Esophagus squamous epithelium (tissue), 5 donors: Measurements from ENCODE around the gene PLPP7. TPM values are rescaled to one million over a fixed set of nuclear protein-coding genes. Genes with fewer than 3 reads are reported as not detected.

Experiments
- DNase-seq: peaks from one replicate; lab custom pipeline; 2025; lab: John Stamatoyannopoulos, UW
- H3K27ac ChIP-seq, 4 donors: fragments of 200-600 bp; sonication (generic); one replicate each; pipeline ENCODE4 v1.5.1; 2016 to 2019; ENCODE audit warnings: mild to moderate bottlenecking in 1 of 4
- H3K27me3 ChIP-seq, 4 donors: fragments of 200-600 bp; sonication (generic); 1 replicate in 3 of 4; 2 replicates in 1 of 4; pipeline versions ENCODE4 v1.5.1 to v1.6.0; 2017 to 2021; ENCODE audit warnings: antibody characterized with exemption in 1 of 4
- H3K36me3 ChIP-seq, 3 donors: fragments of 200-600 bp; sonication (generic); one replicate each; pipeline ENCODE4 v1.5.1; 2016 to 2019
- H3K4me1 ChIP-seq, 3 donors: fragments of 200-600 bp; sonication (generic); one replicate each; pipeline ENCODE4 v1.5.1; 2017 to 2019
- H3K4me3 ChIP-seq, 4 donors: fragments of 200-600 bp; sonication (generic); 1 replicate in 3 of 4; 2 replicates in 1 of 4; pipeline ENCODE4 v1.5.1; 2016 to 2019; ENCODE audit warnings: mild to moderate bottlenecking in 2 of 4, moderate library complexity in 1 of 4
- H3K9me3 ChIP-seq, 3 donors: fragments of 200-600 bp; sonication (generic); one replicate each; pipeline ENCODE4 v1.5.1; 2016 to 2019
- POLR2A ChIP-seq, 4 donors: fragments of 450-650 bp; IDR thresholded peaks; one replicate each; pipeline ENCODE4 v1.6.1; 2017; ENCODE audit warnings: antibody characterized with exemption in 4 of 4, mild to moderate bottlenecking in 4 of 4, moderate library complexity in 3 of 4
- WGBS, 2 donors: methylation state at CpG; one replicate each; pipeline ENCODE4 v1.1.5; 2018; 5-methylcytosine and 5-hydroxymethylcytosine counted together
- intact Hi-C: fragments of 100-400 bp; cut with DNase I; formaldehyde crosslinking; loops from one replicate; pipeline ENCODE4 v1.15.0; 2022
- total RNA-seq, 4 donors: library from RNA; depleted of rRNA; stranded (reverse); fragments of >200 nt; gene quantifications; one replicate each; pipeline ENCODE4 v1.1.0, GENCODE V29; 2016
- TF ChIP-seq, protein P1 (sequence below), 6 experiments: fragments of 450-650 bp in 4 of 6; fragments of 200-600 bp in 2 of 6; sonication (generic) in 2 of 6; IDR thresholded peaks; one replicate each; pipeline ENCODE4 v1.5.1; 2016 to 2019; ENCODE audit warnings: antibody characterized with exemption in 6 of 6, mild to moderate bottlenecking in 4 of 6, moderate library complexity in 4 of 6
- donor health status: DM: yes; HTN: yes; CAD: no.

Gene PLPP7
- total RNA-seq, 4 donors from 2014 or later: 0.40 to 2.9 (median 0.97) TPM; not detected in 1

- H3K4me1 ChIP-seq: peaks cover 0 to 19% (median 9%) of the 10 kb centered on the region in 3 donors
- no peaks in the 10 kb centered on the region for H3K36me3 ChIP-seq
- WGBS, 2 donors: 60% methylated on average over 1 of the region's 34 CpGs; no CpG with 5 or more reads in 1 of the 2 donors
- intact Hi-C loops: no loop called here
- no peaks in the 10 kb centered on the region for H3K27me3 ChIP-seq
- TF ChIP-seq, protein P1, sequence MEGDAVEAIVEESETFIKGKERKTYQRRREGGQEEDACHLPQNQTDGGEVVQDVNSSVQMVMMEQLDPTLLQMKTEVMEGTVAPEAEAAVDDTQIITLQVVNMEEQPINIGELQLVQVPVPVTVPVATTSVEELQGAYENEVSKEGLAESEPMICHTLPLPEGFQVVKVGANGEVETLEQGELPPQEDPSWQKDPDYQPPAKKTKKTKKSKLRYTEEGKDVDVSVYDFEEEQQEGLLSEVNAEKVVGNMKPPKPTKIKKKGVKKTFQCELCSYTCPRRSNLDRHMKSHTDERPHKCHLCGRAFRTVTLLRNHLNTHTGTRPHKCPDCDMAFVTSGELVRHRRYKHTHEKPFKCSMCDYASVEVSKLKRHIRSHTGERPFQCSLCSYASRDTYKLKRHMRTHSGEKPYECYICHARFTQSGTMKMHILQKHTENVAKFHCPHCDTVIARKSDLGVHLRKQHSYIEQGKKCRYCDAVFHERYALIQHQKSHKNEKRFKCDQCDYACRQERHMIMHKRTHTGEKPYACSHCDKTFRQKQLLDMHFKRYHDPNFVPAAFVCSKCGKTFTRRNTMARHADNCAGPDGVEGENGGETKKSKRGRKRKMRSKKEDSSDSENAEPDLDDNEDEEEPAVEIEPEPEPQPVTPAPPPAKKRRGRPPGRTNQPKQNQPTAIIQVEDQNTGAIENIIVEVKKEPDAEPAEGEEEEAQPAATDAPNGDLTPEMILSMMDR (IDR thresholded peaks at IDR 0.05): no peak
- no peak for TF ChIP-seq POLR2A (IDR thresholded peaks at IDR 0.05)
- H3K9me3 ChIP-seq: no peaks in the 10 kb centered on the region
- H3K4me3 ChIP-seq: peak overlapping the region; percentile 18 to 64 (median 46)
- H3K27ac ChIP-seq: peak overlapping the region in 3 of 4 donors; percentile 49 to 77 (median 59)
- no peak for DNase-seq
Measured at GRCh38 chr9:131290036-131290766, 678 bp downstream of the PLPP7 start.

- Histone ChIP-seq H3K36me3 (no peaks in the 10 kb centered on the region), H3K4me1 (peaks cover 0 to 19% (median 9%) of the 10 kb centered on the region in 3 donors), H3K4me3 (peak overlapping the region in 3 of 4 donors; percentile 44 to 64 (median 48)), H3K9me3 (no peaks in the 10 kb centered on the region), H3K27me3 (no peaks in the 10 kb centered on the region), H3K27ac (no peak overlapping the region)
- 95% methylated on average over 4 of the region's 17 CpGs; no CpG with 5 or more reads in 1 of the 2 donors for WGBS, 2 donors
- TF ChIP-seq, protein P1 (IDR thresholded peaks at IDR 0.05): no peak
- TF ChIP-seq POLR2A (IDR thresholded peaks at IDR 0.05): no peak
- intact Hi-C loops: no loop called here
- no peak for DNase-seq
Measured at GRCh38 chr9:131290767-131291370, 1.3 kb downstream of the PLPP7 start.

GRCh38 chr9:131291795-131292315 lies 2.3 kb downstream of the PLPP7 start:
- H3K27ac ChIP-seq: no peak overlapping the region
- 47 to 77% methylated on average over 4 to 5 of the region's 7 CpGs for WGBS, 2 donors
- intact Hi-C loops: no loop called here
- H3K4me3 ChIP-seq: no peak overlapping the region
- no peaks in the 10 kb centered on the region for H3K27me3 ChIP-seq
- DNase-seq: no peak
- TF ChIP-seq, protein P1 (IDR thresholded peaks at IDR 0.05): no peak
- TF ChIP-seq POLR2A (IDR thresholded peaks at IDR 0.05): no peak
- no peaks in the 10 kb centered on the region for H3K36me3 ChIP-seq
- H3K9me3 ChIP-seq: no peaks in the 10 kb centered on the region
- H3K4me1 ChIP-seq: peaks cover 0 to 19% (median 9%) of the 10 kb centered on the region in 3 donors

DNA sequence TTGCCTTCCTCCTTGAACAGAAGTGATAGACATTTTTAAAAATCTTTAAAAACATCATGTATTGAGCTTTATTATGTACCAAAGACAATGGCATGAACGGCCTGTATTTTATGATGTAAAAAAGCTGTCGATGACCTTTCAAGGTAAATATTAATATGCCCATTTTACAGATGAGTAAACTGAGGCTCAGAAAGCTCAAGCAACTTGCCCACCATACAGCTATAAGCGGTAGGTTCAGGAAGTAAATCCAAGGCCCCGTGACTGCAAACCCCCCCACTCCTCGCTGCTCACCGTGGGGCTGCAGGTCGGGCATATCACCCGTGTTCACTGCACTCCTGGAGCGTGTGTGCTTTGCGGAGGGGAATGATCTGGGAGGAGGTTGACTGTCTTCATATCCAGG lies 3.4 kb downstream of the PLPP7 start:
- H3K27ac ChIP-seq: no peak overlapping the region
- H3K27me3 ChIP-seq: no peaks in the 10 kb centered on the region
- no peaks in the 10 kb centered on the region for H3K36me3 ChIP-seq
- no peaks in the 10 kb centered on the region for H3K9me3 ChIP-seq
- 85 to 90% methylated on average over 7 to 10 of the region's 10 CpGs for WGBS, 2 donors
- peaks cover 0 to 19% (median 9%) of the 10 kb centered on the region in 3 donors for H3K4me1 ChIP-seq
- TF ChIP-seq, protein P1 (IDR thresholded peaks at IDR 0.05): no peak
- no peak for TF ChIP-seq POLR2A (IDR thresholded peaks at IDR 0.05)
- H3K4me3 ChIP-seq: no peak overlapping the region
- no peak for DNase-seq
- intact Hi-C loops: no loop called here

GRCh38 chr9:131296460-131296859 lies 6.9 kb downstream of the PLPP7 start:
- no peak for DNase-seq
- Histone ChIP-seq H3K4me3 (no peak overlapping the region), H3K36me3 (no peaks in the 10 kb centered on the region), H3K4me1 (no peaks in the 10 kb centered on the region), H3K9me3 (no peaks in the 10 kb centered on the region), H3K27me3 (no peaks in the 10 kb centered on the region), H3K27ac (no peak overlapping the region)
- intact Hi-C loops: no loop called here
- TF ChIP-seq, protein P1 (IDR thresholded peaks at IDR 0.05): no peak
- 63 to 66% methylated on average over 8 to 9 of the region's 9 CpGs for WGBS, 2 donors
